Stimulated activated naive CD8-positive, alpha-beta T cell treated with anti-CD3 and anti-CD28 coated beads, Interleukin-15, Interleukin-2, amounts not matched to agents 100 U/mL and 50 U/mL, for 24 hours (primary cell): Measurements from ENCODE around the gene RABL6.
"Not testable (repeated sequence)": the region's sequence is repeated elsewhere in the genome, so short reads cannot be mapped to it uniquely, and the experiment has no call there.

Experiments used
- ATAC-seq: fragments of 150-1000 bp; cut with Tn5 transposase; one replicate; pipeline ENCODE4 v1.10.0; 2021
- DNase-seq: peaks from one replicate; pipeline ENCODE4 v3.0.0; 2021

The RABL6 gene

GRCh38 chr9:136881691-136882108 lies 74.0 kb downstream of the RABL6 start:
- ATAC-seq, result peak; percentile 29
- peak; percentile 72 for DNase-seq

- peak; percentile 93 for DNase-seq
- ATAC-seq, result peak; percentile 70
Observed at GRCh38 chr9:136882109-136882946, 74.6 kb downstream of the RABL6 start.

GRCh38 chr9:136882947-136883283 lies 75.2 kb downstream of the RABL6 start:
- ATAC-seq, DNase-seq: not testable (repeated sequence)

DNA sequence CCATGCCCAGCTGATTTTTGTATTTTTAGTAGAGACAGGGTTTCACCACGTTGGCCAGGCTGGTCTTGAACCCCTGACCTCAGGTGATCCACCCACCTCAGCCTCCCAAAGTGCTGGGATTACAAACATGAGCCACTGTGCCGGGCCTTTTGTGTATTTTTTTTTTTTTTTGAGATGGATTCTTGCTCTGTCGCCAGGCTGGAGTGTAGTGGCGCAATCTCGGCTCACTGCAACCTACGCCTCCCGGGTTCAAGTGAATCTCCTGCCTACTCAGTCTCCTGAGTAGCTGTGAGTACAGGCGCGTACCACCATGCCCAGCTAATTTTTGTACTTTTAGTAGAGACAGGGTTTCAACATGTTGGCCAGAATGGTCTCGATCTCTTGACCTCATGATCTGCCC lies 75.9 kb downstream of the RABL6 start:
- ATAC-seq, DNase-seq: not testable (repeated sequence)

DNA sequence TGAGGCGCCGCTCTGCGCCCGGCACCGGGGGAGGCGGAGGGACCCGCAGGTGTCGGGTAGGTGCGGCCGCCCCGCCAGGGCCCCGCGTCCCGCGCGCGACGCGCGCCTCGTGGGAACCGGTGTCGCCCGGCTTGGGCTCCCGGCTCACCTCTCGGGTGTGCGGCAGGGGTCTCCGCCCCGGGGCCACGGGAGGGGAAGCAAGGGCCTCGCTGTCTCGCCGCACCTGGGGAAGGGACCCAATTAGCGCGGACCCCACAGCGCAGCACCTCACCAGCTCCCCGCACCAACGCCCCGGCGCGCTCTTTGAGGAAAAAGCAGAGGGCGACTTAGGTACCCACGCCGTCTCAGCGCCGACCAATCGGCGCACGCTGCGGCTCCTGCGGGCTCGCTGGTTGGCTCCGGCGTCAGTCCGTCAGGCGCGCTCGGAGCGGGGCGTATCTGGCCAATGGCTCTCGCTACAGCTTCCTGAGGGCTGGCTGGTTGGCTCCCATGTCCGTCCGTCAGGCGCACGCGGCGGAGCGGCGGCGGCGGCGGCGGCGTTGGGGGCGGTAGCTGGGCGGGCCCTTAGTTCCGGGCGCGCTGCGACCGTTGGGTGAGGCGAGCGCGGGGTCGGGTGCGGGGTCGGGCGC lies 78.3 kb downstream of the RABL6 start, which contains the start of gene TRAF2:
Gene TRAF2, plus strand, starts transcription at position 567 of the 629 bp plus-strand sequence. CDS start 12,225 bp downstream, outside the sequence.
- DNase-seq (peak; percentile 98), ATAC-seq (peak; percentile 87)

DNA sequence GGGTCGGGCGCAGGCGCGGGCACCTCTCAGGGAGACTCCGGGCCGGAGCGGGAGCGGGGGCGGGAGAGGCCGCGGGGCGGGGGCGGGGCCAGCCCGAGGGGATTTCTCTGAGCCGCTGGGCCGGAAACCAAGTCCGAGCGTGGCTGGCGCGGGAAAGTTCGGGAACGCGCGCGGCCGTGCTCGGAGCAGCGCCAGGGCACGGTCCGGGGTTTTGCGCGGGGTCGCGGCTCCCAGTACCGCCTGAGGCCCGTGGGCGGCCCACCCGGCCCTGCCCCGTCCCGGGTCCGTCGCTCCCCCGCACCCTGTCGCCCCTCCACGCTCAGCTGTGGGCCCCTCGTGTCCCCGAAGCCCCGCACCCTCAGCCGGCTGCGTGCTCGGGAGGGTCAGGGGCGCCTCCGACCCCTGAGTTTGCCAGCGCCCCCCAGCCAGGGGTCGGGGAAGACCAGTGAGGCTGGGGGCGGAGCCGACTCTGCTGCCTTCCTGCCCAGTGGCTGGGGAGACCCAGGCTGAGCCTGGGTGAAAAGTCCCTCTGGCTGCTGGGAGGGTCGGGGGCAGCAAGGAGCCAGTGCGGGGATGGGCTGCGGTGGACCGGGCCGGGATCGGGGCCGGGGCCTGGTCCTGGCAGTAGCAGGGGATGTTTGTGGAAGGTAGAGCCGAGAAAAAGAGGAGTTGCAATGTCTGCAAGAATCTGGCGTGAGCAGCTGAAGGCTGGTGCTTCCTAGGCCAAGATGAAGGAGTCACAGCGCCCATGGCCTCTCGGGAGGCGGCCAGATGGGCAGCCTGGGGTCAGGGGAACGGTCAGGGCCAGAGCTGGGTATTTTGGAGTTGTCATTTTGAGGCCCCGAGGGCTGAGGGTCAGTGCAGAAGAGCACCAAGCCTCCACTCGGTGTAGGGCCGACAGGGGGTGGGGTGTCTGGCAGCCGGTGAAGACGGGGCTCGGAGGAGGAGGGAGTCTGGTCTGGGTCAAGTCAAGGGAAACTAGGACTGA lies 79.2 kb downstream of the RABL6 start:
- ATAC-seq (no peak), DNase-seq (peak; percentile 45)

- ATAC-seq (no peak), DNase-seq (no peak)
Observed at GRCh38 chr9:136888454-136888853, 80.7 kb downstream of the RABL6 start.

GRCh38 chr9:136889858-136890257 lies 82.1 kb downstream of the RABL6 start:
- ATAC-seq, result no peak
- DNase-seq, result no peak

- DNase-seq (no peak), ATAC-seq (no peak)
Observed at GRCh38 chr9:136890661-136891060, 82.9 kb downstream of the RABL6 start.
